ENCODE data around the gene SLC9C1.

Gene SLC9C1

GRCh38 chr3:112129925-112130637, 163.9 kb downstream of the SLC9C1 start:
- no peak for DNase-seq

DNA sequence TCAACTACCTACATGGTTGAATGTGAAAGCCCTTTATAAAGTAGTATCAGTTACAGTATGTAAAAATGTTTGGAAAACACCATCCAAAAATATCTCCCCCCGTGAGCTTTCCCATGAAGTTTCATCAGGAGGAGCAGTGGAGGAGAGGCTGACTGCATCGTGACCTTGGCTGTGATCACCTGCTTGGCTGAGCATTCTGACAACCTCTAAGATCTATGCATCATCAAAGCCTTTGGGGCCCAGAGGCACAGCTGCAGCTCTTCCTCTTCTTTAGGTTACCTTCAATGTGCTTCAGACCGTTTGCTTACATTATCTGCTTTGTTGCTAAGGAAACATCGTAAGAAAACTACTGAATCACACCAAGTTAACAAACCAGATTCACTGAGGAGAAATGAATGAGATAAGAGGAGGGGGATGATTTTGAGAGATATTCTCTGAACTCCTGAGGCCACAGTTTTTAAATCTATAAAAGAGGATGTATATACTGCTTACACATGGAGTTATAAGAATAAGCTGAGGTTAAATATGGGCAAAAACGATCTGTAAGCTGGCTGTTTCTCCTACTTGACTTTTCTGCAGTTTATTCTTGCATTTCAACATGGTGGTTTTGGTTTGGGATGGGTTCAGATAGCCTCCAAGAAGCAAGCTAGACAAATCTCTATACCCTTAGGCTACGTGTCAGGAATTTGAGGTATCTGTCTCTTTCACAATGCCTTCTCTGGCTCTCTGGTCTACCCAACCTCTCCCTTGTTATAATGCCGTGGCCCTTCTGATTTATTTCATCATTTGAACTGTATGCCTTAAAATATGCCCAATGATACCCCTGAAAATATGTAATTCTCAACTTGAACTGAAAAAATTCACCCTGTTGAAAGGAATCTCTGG, 164.9 kb downstream of the SLC9C1 start:
- peak; percentile 70 for DNase-seq

- peak; percentile 24 for DNase-seq
These were observed 166.2 kb downstream of the SLC9C1 start for GRCh38 chr3:112127522-112128494.

GRCh38 chr3:112126511-112126911, 167.5 kb downstream of the SLC9C1 start:
- DNase-seq, result peak; percentile 63

DNA sequence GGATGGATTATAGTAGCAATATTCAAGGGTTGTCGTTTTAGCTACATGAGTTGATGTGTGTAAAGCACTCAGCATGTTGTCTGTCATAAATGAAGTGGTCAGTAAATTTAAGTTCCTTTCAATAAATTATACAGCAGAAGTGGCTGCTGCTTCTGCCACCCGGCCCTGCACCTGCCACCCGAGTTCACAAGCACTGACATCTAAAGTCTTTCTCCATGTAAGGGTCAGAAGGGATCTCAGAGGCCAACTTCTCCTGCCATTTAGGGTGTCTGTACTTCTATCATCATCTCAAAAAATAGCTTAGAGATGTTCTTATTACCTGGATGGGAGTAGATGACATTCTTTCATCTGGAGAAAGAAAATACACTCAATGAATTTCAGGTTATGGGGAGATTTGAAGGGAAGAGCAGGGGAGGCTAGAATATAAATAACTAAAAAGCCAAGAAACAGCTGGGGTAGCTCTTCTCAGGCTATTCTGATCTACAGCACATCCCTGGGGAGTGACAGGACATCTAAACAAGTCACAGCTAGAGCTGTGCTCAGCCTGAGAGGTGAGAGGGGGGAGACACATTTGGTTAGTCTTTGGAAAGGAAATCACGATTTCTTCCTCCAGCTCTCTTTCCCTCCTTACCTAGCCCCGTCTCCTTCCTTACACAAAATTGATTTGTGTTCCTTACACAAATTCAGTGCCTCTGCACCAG, 169.0 kb downstream of the SLC9C1 start:
- no peak for DNase-seq

DNA sequence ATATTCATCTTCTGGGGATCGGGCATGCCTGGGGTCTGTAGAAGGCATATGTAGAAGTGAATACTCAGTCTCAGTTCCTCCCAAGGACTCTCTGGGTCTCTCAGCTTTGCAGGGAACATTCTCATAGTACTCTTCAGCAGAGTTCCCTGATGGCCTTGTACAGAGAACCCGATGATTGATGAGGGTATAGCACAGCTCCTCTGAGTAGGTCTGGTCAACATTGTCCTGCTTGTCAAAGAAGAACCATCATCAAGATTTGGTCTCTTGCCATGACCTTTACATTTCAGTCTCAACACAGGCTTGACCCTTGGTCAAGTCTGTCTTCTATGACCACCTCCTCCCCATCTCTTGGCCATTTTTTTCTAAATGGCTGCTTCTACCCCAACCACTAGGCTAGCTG, 170.5 kb downstream of the SLC9C1 start:
- no peak for DNase-seq

GRCh38 chr3:112122870-112123269, 171.1 kb downstream of the SLC9C1 start:
- DNase-seq, result no peak

DNA sequence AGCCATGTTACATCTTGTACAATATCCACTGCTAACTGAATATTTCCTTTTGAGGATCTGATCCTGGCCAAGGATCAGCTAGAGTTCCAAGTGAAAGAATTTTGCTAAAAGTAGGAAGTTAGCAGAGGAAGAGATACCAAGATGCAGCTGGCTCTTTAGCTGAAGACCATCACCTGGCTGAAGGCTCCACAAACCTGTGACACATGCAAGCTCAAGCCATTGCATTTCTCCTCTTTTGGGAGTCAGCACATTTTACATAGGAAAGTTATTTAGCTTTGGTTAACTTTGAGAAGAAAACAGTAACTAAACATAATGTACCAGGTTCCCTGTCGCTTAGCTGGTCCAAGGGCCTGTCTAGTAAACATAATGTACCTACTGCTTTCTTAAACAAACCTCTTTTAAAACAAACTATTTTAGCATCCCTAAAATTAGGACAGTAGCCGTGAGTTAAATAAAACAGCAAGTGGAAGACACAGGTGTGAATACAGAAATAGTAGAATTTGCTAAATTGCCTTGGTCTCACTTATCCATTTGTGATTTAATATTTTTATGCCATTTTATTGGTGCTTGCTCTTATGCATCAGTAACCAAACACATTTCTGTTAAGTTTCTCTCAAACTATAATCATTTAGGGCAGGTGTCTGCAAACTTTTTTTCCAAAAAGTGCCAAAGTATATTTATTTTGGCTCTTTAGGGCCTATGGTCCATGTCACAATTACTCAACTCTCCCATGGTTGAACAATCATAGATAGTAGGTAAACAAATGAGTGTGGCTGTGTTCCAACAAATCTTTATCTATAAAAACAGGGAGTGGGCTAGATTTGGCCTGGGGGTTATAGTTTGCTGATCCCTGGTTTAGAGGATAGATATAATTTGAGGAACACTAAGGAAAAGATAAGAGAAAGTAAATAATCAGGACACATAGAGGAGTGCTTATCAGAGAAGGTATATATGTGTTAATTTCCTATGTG, 172.2 kb downstream of the SLC9C1 start:
- no peak for DNase-seq

DNA sequence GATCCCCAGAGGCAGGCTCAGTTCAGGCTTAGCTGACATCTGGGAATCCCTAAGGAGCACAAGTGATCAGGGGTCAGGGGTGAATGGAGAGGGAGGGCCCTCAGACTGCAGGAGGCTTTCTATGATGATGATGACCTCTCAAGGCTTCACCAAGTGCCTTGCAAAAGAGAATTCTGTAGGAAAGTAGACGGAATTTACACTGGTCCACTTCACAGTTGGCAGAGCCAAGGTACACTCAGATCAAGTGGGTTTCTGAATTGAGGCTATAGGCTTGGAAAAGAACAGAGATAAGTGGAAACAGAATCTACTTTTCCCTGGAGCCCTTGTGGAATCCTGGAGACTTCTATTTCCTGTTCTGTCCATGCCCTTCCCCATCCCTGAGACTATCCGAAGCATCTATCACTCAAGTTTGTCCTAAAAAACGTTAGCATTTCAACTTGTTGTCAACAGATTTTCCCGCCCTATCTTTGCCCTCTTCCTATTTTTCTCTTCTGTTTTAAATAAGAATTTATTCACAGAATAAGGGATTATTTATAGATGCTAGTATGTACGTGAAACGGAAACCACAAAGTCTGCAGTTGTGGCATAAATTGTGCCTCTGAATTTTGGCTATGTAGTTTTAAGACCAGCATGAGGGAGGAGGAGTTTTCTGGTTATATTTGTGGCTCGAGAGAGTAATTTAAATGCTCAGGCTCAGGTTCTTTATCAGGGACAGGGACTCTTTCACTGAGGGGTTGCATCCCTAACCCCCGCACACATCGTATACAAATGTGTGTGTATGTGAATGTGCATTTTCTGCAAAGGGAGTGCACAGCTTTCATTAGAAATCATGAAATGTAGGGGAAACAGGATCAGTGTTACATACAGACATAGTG, 173.8 kb downstream of the SLC9C1 start:
- DNase-seq, result peak; percentile 75

DNA sequence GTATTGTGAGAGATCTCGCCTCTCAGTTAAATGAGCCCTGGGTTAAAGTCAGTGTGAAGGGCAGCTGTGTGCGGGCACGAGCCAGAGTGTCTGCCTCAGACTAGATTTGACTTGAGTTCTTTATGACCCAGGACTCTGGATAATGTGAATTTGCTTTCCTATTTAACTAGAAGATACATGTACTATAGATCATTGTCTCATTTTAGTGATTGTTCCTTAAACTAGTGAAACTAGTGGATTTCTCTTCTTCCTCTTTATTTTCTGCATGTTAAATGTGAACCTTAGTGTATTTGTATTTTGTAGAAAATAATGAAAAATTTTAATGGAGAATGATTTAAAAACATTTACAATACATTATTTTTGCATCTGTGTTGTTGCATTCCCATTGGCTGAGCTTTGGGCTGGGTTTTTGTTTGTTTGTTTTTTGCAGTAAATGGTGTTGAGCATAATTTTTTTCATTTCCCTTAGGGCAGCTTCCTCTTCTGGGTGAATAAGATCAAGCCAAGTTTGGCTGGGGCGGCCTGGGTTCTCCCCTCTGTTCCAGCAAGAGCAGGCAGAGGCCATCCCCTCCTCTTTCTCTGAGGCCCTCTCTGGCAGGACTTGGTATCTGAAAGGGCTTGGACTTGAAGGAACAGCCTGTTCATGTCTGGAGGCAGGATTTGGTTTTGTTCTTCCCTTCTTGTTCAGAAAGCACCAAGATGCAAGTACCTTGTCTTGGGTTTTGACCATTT, 176.0 kb downstream of the SLC9C1 start:
- peak; percentile 69 for DNase-seq

DNA sequence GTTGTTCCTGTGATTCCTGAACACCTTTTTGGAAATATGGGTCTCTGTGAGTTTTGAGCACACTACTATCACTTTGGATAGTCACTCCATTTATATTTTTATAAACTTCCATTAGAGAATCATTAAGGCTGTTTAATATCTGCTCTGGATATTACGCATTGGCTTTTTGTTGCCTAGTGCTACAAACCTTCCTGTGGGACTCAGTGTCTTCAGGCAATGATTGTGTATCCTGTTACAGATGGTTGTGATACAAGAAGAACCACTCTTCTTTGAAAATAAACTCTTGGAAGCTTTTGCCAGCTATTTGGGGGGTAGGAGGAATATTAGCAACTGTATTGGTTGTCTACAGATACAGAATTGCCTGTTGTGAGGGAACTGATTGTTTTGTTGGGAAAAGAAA, 176.6 kb downstream of the SLC9C1 start:
- DNase-seq, result no peak

DNA sequence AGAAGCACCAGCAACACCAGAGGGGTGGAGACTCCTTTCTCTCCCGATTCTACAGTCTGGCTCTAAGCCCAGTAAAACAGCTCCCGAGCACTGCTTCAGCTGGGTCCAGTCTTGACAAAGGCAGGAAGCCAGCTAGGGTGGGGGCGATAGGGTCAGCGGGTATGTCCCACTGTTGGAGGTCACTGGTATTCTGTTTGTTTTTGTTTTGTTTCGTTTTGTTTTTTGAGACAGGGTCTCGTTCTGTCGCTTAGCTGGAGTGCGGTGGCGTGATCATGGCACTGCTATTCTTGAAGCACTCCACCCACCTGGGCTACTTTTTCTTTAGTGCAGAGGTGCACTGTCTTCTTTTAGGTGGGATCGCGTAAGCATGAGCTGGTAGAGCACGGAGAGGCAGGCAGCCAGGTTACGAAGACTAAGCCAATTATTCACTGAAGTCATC, 177.2 kb downstream of the SLC9C1 start:
- DNase-seq, result no peak

- DNase-seq, result no peak
These were observed 178.1 kb downstream of the SLC9C1 start for GRCh38 chr3:112115806-112116383.

DNA sequence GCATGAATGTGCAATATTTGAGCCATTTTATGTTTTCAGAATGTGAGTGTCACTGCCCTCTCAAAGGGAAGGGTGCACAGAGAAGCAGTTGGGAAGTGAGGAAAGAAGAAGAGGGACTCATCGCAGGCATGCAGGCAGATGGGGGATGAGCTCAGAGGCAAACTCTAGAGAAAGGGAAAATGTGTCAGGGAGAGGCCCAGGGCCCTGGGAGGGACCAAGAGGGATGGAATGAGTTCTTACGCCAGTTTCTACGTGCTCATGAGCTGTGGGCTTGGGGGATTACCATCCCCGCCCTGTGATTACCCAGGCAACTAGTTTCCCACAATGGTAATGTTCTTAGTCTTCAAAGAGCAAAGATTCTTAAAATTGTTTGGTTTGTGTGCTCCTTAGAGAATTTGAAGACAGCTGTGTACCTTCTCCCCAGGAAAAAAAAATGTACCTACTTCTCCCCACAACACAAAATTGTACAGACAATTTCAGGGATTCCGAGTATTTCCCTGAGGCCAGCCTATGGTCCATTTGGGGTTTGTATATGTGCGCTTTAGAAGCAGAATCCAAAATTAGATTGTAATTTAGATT, 178.8 kb downstream of the SLC9C1 start:
- no peak for DNase-seq

DNA sequence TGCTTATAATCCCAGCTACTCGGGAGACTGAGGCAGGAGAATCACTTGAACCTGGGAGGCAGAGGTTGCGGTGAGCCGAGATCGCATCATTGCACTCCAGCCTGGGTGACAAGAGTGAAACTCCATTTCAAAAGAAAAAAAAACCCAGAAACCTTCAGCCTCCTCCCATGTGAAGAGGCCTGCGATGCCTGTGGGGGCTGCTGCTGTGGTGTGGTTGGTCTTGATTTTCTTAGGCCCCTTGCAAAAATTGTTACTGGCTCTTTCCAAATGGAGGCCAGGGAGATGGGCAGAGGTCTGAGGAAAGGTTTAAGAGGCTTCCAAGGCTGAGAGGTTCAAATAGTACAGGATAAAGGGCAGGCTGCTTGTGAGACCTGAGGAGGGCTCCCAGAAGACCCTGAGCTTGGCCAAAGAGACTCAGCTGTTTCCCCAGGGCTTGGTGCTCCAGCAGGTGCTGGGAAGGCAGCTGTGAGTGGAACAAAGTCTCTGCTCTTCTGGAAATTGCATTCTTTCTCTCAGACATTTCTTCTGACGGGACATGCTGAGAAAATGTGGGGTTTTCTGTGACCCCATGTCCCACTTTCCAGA, 179.3 kb downstream of the SLC9C1 start:
- DNase-seq, result no peak

GRCh38 chr3:112111785-112112402, 182.1 kb downstream of the SLC9C1 start:
- DNase-seq, result peak; percentile 89

- DNase-seq, result no peak
These were observed 184.7 kb downstream of the SLC9C1 start for GRCh38 chr3:112109322-112109721.

DNA sequence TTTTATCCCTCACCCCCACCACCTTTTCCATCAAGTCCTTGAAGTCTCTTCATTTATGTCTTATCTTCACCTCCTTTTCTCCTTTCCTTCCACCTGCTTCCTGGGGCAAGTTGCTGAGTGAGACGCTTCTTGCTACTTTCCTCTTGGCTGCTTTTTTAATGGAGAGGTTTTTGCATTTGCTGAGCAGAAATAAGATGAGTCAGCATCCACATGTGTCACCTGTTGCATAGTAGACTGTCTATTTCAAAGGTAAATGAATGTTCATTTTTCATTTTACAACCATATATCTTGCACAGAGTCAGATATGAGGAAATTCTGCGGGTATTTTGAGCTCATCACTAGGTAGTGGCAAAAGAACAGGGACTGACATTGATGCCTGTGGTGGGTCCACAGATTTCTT, 189.2 kb downstream of the SLC9C1 start:
- no peak for DNase-seq
